Cortex of kidney (tissue), 1 donor: ENCODE measurements around the gene HSD17B11.
"Not testable (repeated sequence)": the region's sequence is repeated elsewhere in the genome, so short reads cannot be mapped to it uniquely, and the experiment has no call there.

Experiments
- DNase-seq: peaks from one replicate; lab custom pipeline; 2025; lab: John Stamatoyannopoulos, UW

HSD17B11 gene

GRCh38 chr4:87305562-87305961, 85.4 kb downstream of the HSD17B11 start:
- DNase-seq, result no peak

- no peak for DNase-seq
These were observed 86.1 kb downstream of the HSD17B11 start for GRCh38 chr4:87304745-87305432.

- DNase-seq, result no peak
These were observed 91.1 kb downstream of the HSD17B11 start for GRCh38 chr4:87299898-87300297.

- DNase-seq, result no peak
These were observed 92.6 kb downstream of the HSD17B11 start for GRCh38 chr4:87298362-87298761.

GRCh38 chr4:87294911-87295310, 96.1 kb downstream of the HSD17B11 start:
- DNase-seq, result not testable (repeated sequence)

- not testable (repeated sequence) for DNase-seq
These were observed 97.1 kb downstream of the HSD17B11 start for GRCh38 chr4:87293889-87294288.

- no peak for DNase-seq
These were observed 104.0 kb downstream of the HSD17B11 start for GRCh38 chr4:87286970-87287369.
